OCI-LY1 (cell line): ENCODE results near the gene CDIPT.

Experiments used
- H2AFZ ChIP-seq: fragments of 200-600 bp; sonication (generic), shearing (Covaris generic); 2 replicates; pipeline ENCODE4 v1.6.0; 2014; ENCODE audit warnings: antibody characterized with exemption, mild to moderate bottlenecking, low read length
- H3F3A ChIP-seq: fragments of 200-600 bp; sonication (generic), shearing (Covaris generic); 2 replicates; pipeline ENCODE4 v1.6.0; 2014; ENCODE audit warnings: mild to moderate bottlenecking, antibody characterized with exemption, low read length, moderate library complexity; ENCODE audit not compliant: insufficient read depth
- H3K27ac ChIP-seq: fragments of 200-600 bp; sonication (generic); 2 replicates; pipeline ENCODE4 v1.5.1; 2014; ENCODE audit warnings: low read length, mixed run types, mild to moderate bottlenecking, low read depth; ENCODE audit not compliant: poor library complexity, severe bottlenecking
- H3K27me3 ChIP-seq: fragments of 200-600 bp; sonication (generic); 2 replicates; pipeline ENCODE4 v1.6.0; 2014; ENCODE audit warnings: antibody characterized with exemption, mild to moderate bottlenecking, low read length, moderate library complexity; ENCODE audit not compliant: insufficient read depth
- H3K36me3 ChIP-seq: fragments of 200-600 bp; sonication (generic); 2 replicates; pipeline ENCODE4 v1.6.1; 2014; ENCODE audit warnings: mild to moderate bottlenecking, antibody characterized with exemption, low read length, moderate library complexity, mixed read lengths; ENCODE audit not compliant: insufficient read depth
- H3K4me1 ChIP-seq: fragments of 200-600 bp; sonication (generic); 2 replicates; pipeline ENCODE4 v1.5.1; 2014; ENCODE audit warnings: mild to moderate bottlenecking, low read length, moderate library complexity; ENCODE audit not compliant: insufficient read depth, severe bottlenecking
- H3K4me2 ChIP-seq: fragments of 200-600 bp; sonication (generic), shearing (Covaris generic); 2 replicates; pipeline ENCODE4 v1.6.1; 2014; ENCODE audit warnings: low read length
- H3K4me3 ChIP-seq: fragments of 200-600 bp; sonication (generic); 2 replicates; pipeline ENCODE4 v1.5.1; 2014; ENCODE audit warnings: low read length, low read depth, mild to moderate bottlenecking, mixed read lengths; ENCODE audit not compliant: poor library complexity, severe bottlenecking
- H3K79me2 ChIP-seq: fragments of 200-600 bp; shearing (Covaris generic); 2 replicates; pipeline ENCODE4 v1.6.1; 2016; ENCODE audit warnings: mixed run types, low read length, mixed read lengths; ENCODE audit not compliant: insufficient read depth
- H3K9ac ChIP-seq: fragments of 200-600 bp; sonication (generic), shearing (Covaris generic); 2 replicates; pipeline ENCODE4 v1.6.1; 2014; ENCODE audit warnings: mild to moderate bottlenecking, low read length, mixed read lengths
- H3K9me2 ChIP-seq: fragments of 200-600 bp; sonication (generic), shearing (Covaris generic); 2 replicates; pipeline ENCODE4 v1.6.1; 2014; ENCODE audit warnings: low read depth, mild to moderate bottlenecking, low read length, mixed read lengths
- H3K9me3 ChIP-seq: fragments of 200-600 bp; shearing (Covaris generic); 2 replicates; pipeline ENCODE4 v1.6.1; 2014; ENCODE audit warnings: low read length, mixed read lengths
- H4K20me1 ChIP-seq: fragments of 200-600 bp; sonication (generic), shearing (Covaris generic); 2 replicates; pipeline ENCODE4 v1.6.0; 2016; ENCODE audit warnings: mild to moderate bottlenecking, low read length; ENCODE audit not compliant: insufficient read depth
- CTCF ChIP-seq: fragments of 200-600 bp; sonication (generic), shearing (Covaris generic); IDR thresholded peaks from 2 replicates; pipeline ENCODE4 v1.5.1; 2017; ENCODE audit warnings: mild to moderate bottlenecking, antibody characterized with exemption, low read length, moderate library complexity, mixed read lengths
- EZH2 ChIP-seq: fragments of 200-600 bp; sonication (generic), shearing (Covaris generic); IDR thresholded peaks from 2 replicates; pipeline ENCODE4 v1.8.0; 2017; ENCODE audit warnings: borderline replicate concordance, mixed run types, mild to moderate bottlenecking, antibody characterized with exemption, low read length, moderate library complexity, mixed read lengths

The CDIPT gene

GRCh38 chr16:29815032-29815721 is 47.8 kb downstream of the CDIPT start:
- H4K20me1 ChIP-seq = no peaks in the 10 kb centered on the region
- peak overlapping the region; percentile 95 for H3K9ac ChIP-seq
- H3K4me3 ChIP-seq = peak overlapping the region; percentile 93
- H3K4me1 ChIP-seq = peaks cover 56% of the 10 kb centered on the region
- TF ChIP-seq EZH2 (no peak), CTCF (no peak)
- H3K79me2 ChIP-seq = no peaks in the 10 kb centered on the region
- H3K36me3 ChIP-seq = peaks cover 31% of the 10 kb centered on the region
- H3K27ac ChIP-seq = no peak overlapping the region
- H3K9me2 ChIP-seq = no peaks in the 10 kb centered on the region
- H3F3A ChIP-seq = no peaks in the 10 kb centered on the region
- no peaks in the 10 kb centered on the region for H3K9me3 ChIP-seq
- no peaks in the 10 kb centered on the region for H3K27me3 ChIP-seq
- peak overlapping the region; percentile 91 for H3K4me2 ChIP-seq
- H2AFZ ChIP-seq = 0 out of 2 replicates have a peak overlapping the region, but pooled peaks have one; percentile 19

GRCh38 chr16:29814592-29814991 is 48.4 kb downstream of the CDIPT start:
- Histone ChIP-seq H2AFZ (no peak overlapping the region), H3K9me3 (no peaks in the 10 kb centered on the region), H3K9ac (no peak overlapping the region), H3K4me1 (peaks cover 56% of the 10 kb centered on the region), H3K27me3 (no peaks in the 10 kb centered on the region), H3K4me3 (no peak overlapping the region), H3K27ac (no peak overlapping the region), H4K20me1 (no peaks in the 10 kb centered on the region), H3K4me2 (no peak overlapping the region), H3K79me2 (no peaks in the 10 kb centered on the region), H3F3A (no peaks in the 10 kb centered on the region), H3K36me3 (peaks cover 31% of the 10 kb centered on the region), H3K9me2 (no peaks in the 10 kb centered on the region)
- TF ChIP-seq CTCF = no peak
- TF ChIP-seq EZH2 = no peak

GRCh38 chr16:29813644-29814562 is 49.1 kb downstream of the CDIPT start:
- Histone ChIP-seq H3K9me2 (no peaks in the 10 kb centered on the region), H3K27ac (no peak overlapping the region), H3K27me3 (no peaks in the 10 kb centered on the region), H3K9me3 (no peaks in the 10 kb centered on the region), H3K4me2 (no peak overlapping the region), H3F3A (no peaks in the 10 kb centered on the region), H3K4me3 (no peak overlapping the region), H3K9ac (no peak overlapping the region), H2AFZ (no peak overlapping the region), H3K79me2 (no peaks in the 10 kb centered on the region), H3K36me3 (peaks cover 32% of the 10 kb centered on the region), H4K20me1 (no peaks in the 10 kb centered on the region), H3K4me1 (peaks cover 57% of the 10 kb centered on the region)
- no peak for TF ChIP-seq EZH2
- TF ChIP-seq CTCF = no peak
